HepG2 (cell line): Measurements from ENCODE around the gene PGS1. TPM values are rescaled to one million over a fixed set of nuclear protein-coding genes. Genes with fewer than 3 reads are reported as not detected.

Experiments used
- ATAC-seq: fragments of 200-7000 bp; cut with Tn5 transposase; 3 replicates; pipeline ENCODE4 v1.9.1; 2020; ENCODE audit warnings: mild to moderate bottlenecking, moderate library complexity
- BruUV-seq: library from RNA; stranded (reverse); fragments of 400-500 nt; replicated peaks from 2 replicates; lab custom pipeline; 2021; lab: Mats Ljungman, UMichigan
- CTCF ChIA-PET: fragments of 300-600 bp; formaldehyde crosslinking; extraction: SDS; loops from one replicate; lab custom pipeline; 2021; ENCODE audit warnings: low total read pairs, inconsistent platforms, low intra/inter-chr PET ratio; lab: Yijun Ruan, JAX
- POLR2A ChIA-PET: fragments of 350-600 bp; sonication (Branson Sonifier 250); formaldehyde crosslinking; loops from one replicate; lab custom pipeline; 2020; ENCODE audit warnings: antibody characterized with exemption, inconsistent platforms; lab: Yijun Ruan, JAX
- DNase-seq: peaks from one replicate; pipeline ENCODE4 v3.0.0-alpha.2; 2015; ENCODE audit warnings: low spot score
- FAIRE-seq: peaks from 3 replicates; lab custom pipeline; 2011; peaks lifted over from hg19 to GRCh38; lab: Jason Lieb, UNC
- H2AFZ ChIP-seq: one replicate; pipeline ENCODE4 v1.6.1; 2011; ENCODE audit warnings: low read length, inconsistent platforms
- H3K27ac ChIP-seq: fragments of 300-600 bp; 3 replicates; pipeline ENCODE4 v1.8.0; 2011; ENCODE audit warnings: mixed run types, mild to moderate bottlenecking, mixed read lengths, low read length, inconsistent platforms; ENCODE audit not compliant: insufficient read depth; ENCODE audit errors: extremely low read length
- H3K27me3 ChIP-seq, 2 experiments: fragments of 200-600 bp in 1 of 2; 2 replicates in 1 of 2; 3 replicates in 1 of 2; pipeline versions ENCODE4 v1.6.0 to v1.8.0; 2011; ENCODE audit warnings: low read length in 2 of 2, mild to moderate bottlenecking in 2 of 2, moderate library complexity in 2 of 2, inconsistent platforms in 1 of 2; ENCODE audit not compliant: insufficient read depth in 2 of 2, control insufficient read depth in 1 of 2
- H3K36me3 ChIP-seq, 2 experiments: fragments of 200-600 bp in 1 of 2; replicated peaks in 1 of 2; 2 replicates in 1 of 2; 3 replicates in 1 of 2; pipeline versions ENCODE4 v1.5.1 to v1.8.0; 2011; ENCODE audit warnings: low read length in 2 of 2, inconsistent platforms in 1 of 2; ENCODE audit not compliant: insufficient read depth in 2 of 2, control insufficient read depth in 1 of 2
- H3K4me1 ChIP-seq: 2 replicates; pipeline ENCODE4 v1.5.1; 2012; ENCODE audit warnings: low read length, inconsistent platforms; ENCODE audit not compliant: insufficient read depth
- H3K4me2 ChIP-seq: 2 replicates; pipeline ENCODE4 v1.6.0; 2011; ENCODE audit warnings: low read depth, low read length, inconsistent platforms
- H3K4me3 ChIP-seq, 3 experiments: fragments of 200-600 bp in 1 of 3; sonication (generic), shearing (Covaris generic) in 1 of 3; replicated peaks in 1 of 3; 2 replicates each; pipeline ENCODE4 v1.5.1; 2011 to 2016; ENCODE audit warnings: low read length in 3 of 3, inconsistent platforms in 2 of 3, low read depth in 2 of 3, mild to moderate bottlenecking in 2 of 3, control low read depth in 1 of 3, mixed read lengths in 1 of 3; ENCODE audit not compliant: insufficient read depth in 1 of 3
- H3K79me2 ChIP-seq: one replicate; pipeline ENCODE4 v1.6.1; 2011; ENCODE audit warnings: low read length, inconsistent platforms; ENCODE audit not compliant: insufficient read depth
- H3K9ac ChIP-seq: 2 replicates; pipeline ENCODE4 v1.6.0; 2011; ENCODE audit warnings: mild to moderate bottlenecking, low read depth, low read length, inconsistent platforms; ENCODE audit not compliant: insufficient read depth
- H3K9me3 ChIP-seq: 2 replicates; pipeline ENCODE4 v1.5.1; 2012; ENCODE audit warnings: mild to moderate bottlenecking, low read length
- H4K20me1 ChIP-seq: 2 replicates; pipeline ENCODE4 v1.6.0; 2011; ENCODE audit warnings: inconsistent platforms, mild to moderate bottlenecking, low read length, moderate library complexity; ENCODE audit not compliant: insufficient read depth
- ATF1 ChIP-seq: IDR thresholded peaks from 2 replicates; pipeline ENCODE4 v1.6.1; 2016; ENCODE audit warnings: mild to moderate bottlenecking, control low read depth
- ATF7-NPFF ChIP-seq: sonication (generic); formaldehyde crosslinking; IDR thresholded peaks from 2 replicates; pipeline ENCODE4 v1.8.1; 2023; ENCODE audit warnings: mild to moderate bottlenecking, low read depth, missing genetic modification reagents, moderate library complexity
- ELK4 ChIP-seq: sonication (generic); formaldehyde crosslinking; IDR thresholded peaks from 2 replicates; pipeline ENCODE4 v1.9.0; 2021; ENCODE audit warnings: missing genetic modification reagents, borderline replicate concordance
- FOXM1 ChIP-seq: sonication (generic); formaldehyde crosslinking; IDR thresholded peaks from 2 replicates; pipeline ENCODE4 v1.5.0; 2020; ENCODE audit warnings: missing genetic modification reagents
- PBX2 ChIP-seq: IDR thresholded peaks from 2 replicates; pipeline ENCODE4 v1.6.1; 2016; ENCODE audit warnings: control low read depth
- RXRB ChIP-seq: IDR thresholded peaks from 2 replicates; pipeline ENCODE4 v1.6.1; 2016; ENCODE audit warnings: borderline replicate concordance, missing genetic modification reagents, missing compliant biosample characterization
- SMARCE1 ChIP-seq: fragments of 450-650 bp; IDR thresholded peaks from 2 replicates; pipeline ENCODE4 v1.6.1; 2017; ENCODE audit warnings: borderline replicate concordance
- SP4 ChIP-seq: sonication (generic); formaldehyde crosslinking; IDR thresholded peaks from 2 replicates; pipeline ENCODE4 v1.8.1; 2023; ENCODE audit warnings: mild to moderate bottlenecking, missing genetic modification reagents
- SSRP1 ChIP-seq: IDR thresholded peaks from 2 replicates; pipeline ENCODE4 v1.6.1; 2016; ENCODE audit warnings: control low read depth
- ZBTB2 ChIP-seq: sonication (generic); formaldehyde crosslinking; IDR thresholded peaks from 2 replicates; pipeline ENCODE4 v1.8.0; 2022; ENCODE audit warnings: low read depth, missing genetic modification reagents
- ZBTB20 ChIP-seq: sonication (generic); formaldehyde crosslinking; IDR thresholded peaks from 2 replicates; pipeline ENCODE4 v1.8.1; 2023; ENCODE audit warnings: missing genetic modification reagents, low read depth, mild to moderate bottlenecking, borderline replicate concordance
- ZNF225 ChIP-seq: sonication (generic); formaldehyde crosslinking; IDR thresholded peaks from 2 replicates; pipeline ENCODE4 v1.4.0; 2020; ENCODE audit warnings: mild to moderate bottlenecking, missing genetic modification reagents
- ZNF430 ChIP-seq: sonication (generic); formaldehyde crosslinking; IDR thresholded peaks from 2 replicates; pipeline ENCODE4 v1.9.0; 2021; ENCODE audit warnings: mild to moderate bottlenecking, missing genetic modification reagents
- ZNF460 ChIP-seq: sonication (generic); formaldehyde crosslinking; IDR thresholded peaks from 2 replicates; pipeline ENCODE4 v1.5.1; 2020; ENCODE audit warnings: missing genetic modification reagents, mild to moderate bottlenecking, borderline replicate concordance
- ZNF646 ChIP-seq: sonication (generic); formaldehyde crosslinking; IDR thresholded peaks from 2 replicates; pipeline ENCODE4 v1.9.0; 2021; ENCODE audit warnings: mild to moderate bottlenecking, missing genetic modification reagents
- ZNF782 ChIP-seq: sonication (generic); formaldehyde crosslinking; IDR thresholded peaks from 2 replicates; pipeline ENCODE4 v1.4.0; 2020; ENCODE audit warnings: missing genetic modification reagents, mild to moderate bottlenecking, borderline replicate concordance
- ZNF879 ChIP-seq: sonication (generic); formaldehyde crosslinking; IDR thresholded peaks from 2 replicates; pipeline ENCODE4 v1.8.1; 2023; ENCODE audit warnings: missing genetic modification reagents
- WGBS: methylation state at CpG from one replicate; pipeline ENCODE4 v1.1.6; 2017; ENCODE audit warnings: low lambda C conversion rate; 5-methylcytosine and 5-hydroxymethylcytosine counted together
- in situ Hi-C: cut with HindIII; loops from 2 replicates; pipeline ENCODE4 v1.10.0; 2017; ENCODE audit warnings: low pct_unique_long_range_greater_than_20kb; ENCODE audit not compliant: extremely low pct_ligation_motif_present
- intact Hi-C: fragments of 100-400 bp; cut with micrococcal nuclease; formaldehyde crosslinking; loops from one replicate; pipeline ENCODE4 v1.10.0; 2022; ENCODE audit not compliant: unreplicated experiment
- polyA plus RNA-seq, 8 experiments: library from polyadenylated mRNA; depleted of rRNA in 3 of 8; stranded (reverse) in 7 of 8; unstranded in 1 of 8; fragments of >200 nt; fragmentation: Illumina TruSeq in 4 of 8; extraction: Trizol in 4 of 8; gene quantifications; 2 replicates each; pipeline versions ENCODE4 v1.2.1 to v1.2.3, GENCODE V29; 2011 to 2016; ENCODE audit warnings: low read depth in 4 of 8, missing spikeins in 1 of 8, mixed read lengths in 1 of 8; ENCODE audit not compliant: insufficient read depth in 1 of 8
- total RNA-seq, 5 experiments: library from RNA; depleted of rRNA; stranded (reverse); fragments of >200 nt; fragmentation: Illumina TruSeq; extraction: Trizol; gene quantifications; 2 replicates each; pipeline ENCODE4 v1.2.3, GENCODE V29; 2016; ENCODE audit warnings: low read depth in 1 of 5

The PGS1 gene
- total and polyA plus RNA-seq, 2 of the 13 experiments (the other 11 are each of a cell fraction or from before 2014, with no cell fraction given) = 25.9 to 31.5 TPM

- H3K27ac ChIP-seq = no peak overlapping the region
- H3K4me3 ChIP-seq = no peak overlapping the region
- peaks cover 47% of the 10 kb centered on the region for H3K4me1 ChIP-seq
- no peaks in the 10 kb centered on the region for H3K9me3 ChIP-seq
- peaks cover 11% of the 10 kb centered on the region; the same call in 1 of the 2 replicates for H4K20me1 ChIP-seq
- peaks cover 23% of the 10 kb centered on the region for H3K79me2 ChIP-seq
- peaks cover 33 to 67% of the 10 kb centered on the region in 2 experiments for H3K36me3 ChIP-seq
- WGBS = 98% methylated on average over 2 of the region's 2 CpGs
- DNase-seq (no peak), FAIRE-seq (no peak), ATAC-seq (no peak)
- ChIA-PET POLR2A (no interaction called here), CTCF (no interaction called here)
- no peak overlapping the region for H3K4me2 ChIP-seq
- no peaks in the 10 kb centered on the region for H3K27me3 ChIP-seq
- intact Hi-C loops (no loop called here), in situ Hi-C loops (no loop called here)
- H3K9ac ChIP-seq = no peak overlapping the region
- no TSS peak for BruUV-seq
- H2AFZ ChIP-seq = no peak overlapping the region
- TF ChIP-seq ZNF879 (no peak), ATF1 (no peak), ZNF460 (CRISPR knock-in tag) (no peak), ZNF646 (CRISPR knock-in tag) (no peak), SP4 (no peak), ZBTB20 (CRISPR knock-in tag) (no peak), ZNF430 (CRISPR knock-in tag) (no peak), SSRP1 (no peak), PBX2 (no peak), ELK4 (no peak), ZNF782 (no peak), ATF7-NPFF (CRISPR knock-in tag) (no peak), RXRB (CRISPR knock-in tag) (no peak), ZNF225 (CRISPR knock-in tag) (no peak), ZBTB2 (CRISPR knock-in tag) (no peak), FOXM1 (CRISPR knock-in tag) (no peak), SMARCE1 (no peak)
These were observed 16.7 kb downstream of the PGS1 start for GRCh38 chr17:78395155-78395554.
